A549 (cell line): Measurements from ENCODE around the gene ZNF423. TPM values are rescaled to one million over a fixed set of nuclear protein-coding genes. Genes with fewer than 3 reads are reported as not detected.

ENCODE experiments used
- ATAC-seq, 2 experiments: fragments of 200-7000 bp in 1 of 2; fragments of >200 bp in 1 of 2; cut with Nextera tagmentation in 1 of 2; cut with Tn5 transposase in 1 of 2; 3 replicates each; pipeline versions ENCODE4 v1.8.0 to v1.9.1; 2018 to 2020; ENCODE audit warnings: mild to moderate bottlenecking in 1 of 2, moderate library complexity in 1 of 2
- CTCF ChIA-PET: fragments of 300-600 bp; sonication (Branson Sonifier 250); formaldehyde crosslinking; extraction: SDS; loops from one replicate; lab custom pipeline; 2021; ENCODE audit warnings: antibody characterized with exemption, inconsistent platforms; lab: Yijun Ruan, JAX
- POLR2A ChIA-PET: fragments of 350-600 bp; formaldehyde crosslinking; extraction: SDS; loops from one replicate; lab custom pipeline; 2021; ENCODE audit warnings: antibody characterized with exemption, inconsistent platforms; lab: Yijun Ruan, JAX
- DNase-seq, 2 experiments: peaks; one replicate each; pipeline versions ENCODE4 v3.0.0 to v3.0.0-alpha.2; 2011 to 2016; ENCODE audit warnings: low read depth in 1 of 2, low spot score in 1 of 2
- FAIRE-seq: peaks from 2 replicates; lab custom pipeline; 2011; peaks lifted over from hg19 to GRCh38; lab: Jason Lieb, UNC
- H3K27ac ChIP-seq, 2 experiments: fragments of >200 bp; sonication (Bioruptor Twin); formaldehyde crosslinking; 3 replicates each; pipeline ENCODE4 v1.5.1; 2016 to 2017
- H3K4me1 ChIP-seq: fragments of >200 bp; sonication (Bioruptor Twin); formaldehyde crosslinking; 3 replicates; pipeline ENCODE4 v1.6.1; 2016
- H3K4me2 ChIP-seq: fragments of >200 bp; sonication (Bioruptor Twin); formaldehyde crosslinking; 3 replicates; pipeline ENCODE4 v1.6.1; 2016
- H3K4me3 ChIP-seq: fragments of >200 bp; sonication (Bioruptor Twin); formaldehyde crosslinking; 3 replicates; pipeline ENCODE4 v1.5.1; 2016
- H3K9me3 ChIP-seq: fragments of >200 bp; sonication (Bioruptor Twin); formaldehyde crosslinking; 3 replicates; pipeline ENCODE4 v1.6.1; 2016
- BHLHE40 ChIP-seq: IDR thresholded peaks from 2 replicates; pipeline ENCODE4 v1.6.1; 2012; ENCODE audit warnings: low read depth, low read length, inconsistent platforms
- CBX8 ChIP-seq: fragments of 200-600 bp; sonication (generic); IDR thresholded peaks from 2 replicates; pipeline ENCODE4 v1.6.1; 2016
- CHD4 ChIP-seq: fragments of 200-600 bp; sonication (generic); IDR thresholded peaks from 2 replicates; pipeline ENCODE4 v1.6.1; 2016; ENCODE audit warnings: antibody characterized with exemption, mild to moderate bottlenecking, borderline replicate concordance
- E2F6 ChIP-seq: IDR thresholded peaks from 2 replicates; pipeline ENCODE4 v1.6.1; 2012; ENCODE audit warnings: low read depth, borderline replicate concordance
- ELK1 ChIP-seq: fragments of 150-350 bp; IDR thresholded peaks from 2 replicates; pipeline ENCODE4 v1.6.1; 2014; ENCODE audit warnings: low read depth, mild to moderate bottlenecking, low read length
- FOSL2 ChIP-seq, 2 experiments: fragments of 450-650 bp in 1 of 2; fragments of >200 bp in 1 of 2; sonication (Bioruptor Twin) in 1 of 2; formaldehyde crosslinking; IDR thresholded peaks; 2 replicates each; pipeline versions ENCODE4 v1.5.0 to v1.6.1; 2016 to 2020; ENCODE audit warnings: mild to moderate bottlenecking in 1 of 2, moderate library complexity in 1 of 2
- HEYL ChIP-seq: fragments of 250-450 bp; sonication (Bioruptor Pico); IDR thresholded peaks from 2 replicates; pipeline ENCODE4 v1.8.0; 2021; ENCODE audit warnings: mild to moderate bottlenecking, moderate library complexity
- HOXA7 ChIP-seq: fragments of 250-450 bp; sonication (Bioruptor Pico); IDR thresholded peaks from 2 replicates; pipeline ENCODE4 v1.5.0; 2020; ENCODE audit warnings: mild to moderate bottlenecking, moderate library complexity
- HOXB5 ChIP-seq: fragments of 250-450 bp; sonication (Bioruptor Pico); IDR thresholded peaks from 2 replicates; pipeline ENCODE4 v1.5.0; 2020; ENCODE audit warnings: mild to moderate bottlenecking, moderate library complexity
- MAFK ChIP-seq: fragments of 450-650 bp; IDR thresholded peaks from 2 replicates; pipeline ENCODE4 v1.6.1; 2014; ENCODE audit not compliant: partially characterized antibody
- MAZ ChIP-seq: fragments of 150-350 bp; IDR thresholded peaks from 2 replicates; pipeline ENCODE4 v1.6.1; 2014; ENCODE audit warnings: antibody characterized with exemption, low read depth, low read length, borderline replicate concordance
- MYC ChIP-seq: IDR thresholded peaks from 2 replicates; pipeline ENCODE4 v1.6.1; 2012; ENCODE audit warnings: mild to moderate bottlenecking, inconsistent platforms, low read length, improper control_type of control experiment, borderline replicate concordance
- ZFP36 ChIP-seq: fragments of 450-650 bp; IDR thresholded peaks from 2 replicates; pipeline ENCODE4 v1.6.1; 2014; ENCODE audit warnings: borderline replicate concordance; ENCODE audit not compliant: partially characterized antibody
- WGBS: methylation state at CpG from one replicate; pipeline ENCODE4 v1.1.6; 2017; ENCODE audit errors: missing lambda C conversion rate; 5-methylcytosine and 5-hydroxymethylcytosine counted together
- polyA plus RNA-seq, 4 experiments: library from polyadenylated mRNA; depleted of rRNA in 3 of 4; stranded (reverse); fragments of >200 nt; fragmentation: RNase III in 1 of 4; extraction: RNeasy Plus Mini Kit Qiagen cat#74134 plus additional on column Dnase treatment in 1 of 4; gene quantifications; 2 replicates in 3 of 4; 3 replicates in 1 of 4; pipeline ENCODE4 v1.2.3, GENCODE V29; 2011 to 2017
- TF ChIP-seq, protein P1 (sequence below): fragments of >200 bp; sonication (Bioruptor Twin); formaldehyde crosslinking; IDR thresholded peaks from 3 replicates; pipeline ENCODE4 v1.5.1; 2016
- TF ChIP-seq, protein P2 (sequence below): fragments of 250-450 bp; sonication (Bioruptor Pico); IDR thresholded peaks from 2 replicates; pipeline ENCODE4 v1.5.0; 2020; ENCODE audit warnings: low read depth, mild to moderate bottlenecking, moderate library complexity

ZNF423 gene
- polyA plus RNA-seq, 2 of the 4 experiments (the other 2 are of a cell fraction), result 0.04 to 0.10 TPM

GRCh38 chr16:49822649-49823370 is 33.1 kb downstream of the ZNF423 start:
- CTCF ChIA-PET, result no interaction called here
- FAIRE-seq (no peak), DNase-seq (no peak), ATAC-seq (no peak)
- no peak overlapping the region for H3K4me2 ChIP-seq
- H3K4me1 ChIP-seq, result no peaks in the 10 kb centered on the region
- no peak overlapping the region for H3K27ac ChIP-seq
- H3K4me3 ChIP-seq, result no peak overlapping the region
- no peak for TF ChIP-seq CBX8
- TF ChIP-seq MYC, result no peak
- TF ChIP-seq FOSL2 (IDR thresholded peaks at IDR 0.05), result no peak
- no peak for TF ChIP-seq FOSL2 (CRISPR knock-in tag; IDR thresholded peaks at IDR 0.05)
- TF ChIP-seq, protein P1, sequence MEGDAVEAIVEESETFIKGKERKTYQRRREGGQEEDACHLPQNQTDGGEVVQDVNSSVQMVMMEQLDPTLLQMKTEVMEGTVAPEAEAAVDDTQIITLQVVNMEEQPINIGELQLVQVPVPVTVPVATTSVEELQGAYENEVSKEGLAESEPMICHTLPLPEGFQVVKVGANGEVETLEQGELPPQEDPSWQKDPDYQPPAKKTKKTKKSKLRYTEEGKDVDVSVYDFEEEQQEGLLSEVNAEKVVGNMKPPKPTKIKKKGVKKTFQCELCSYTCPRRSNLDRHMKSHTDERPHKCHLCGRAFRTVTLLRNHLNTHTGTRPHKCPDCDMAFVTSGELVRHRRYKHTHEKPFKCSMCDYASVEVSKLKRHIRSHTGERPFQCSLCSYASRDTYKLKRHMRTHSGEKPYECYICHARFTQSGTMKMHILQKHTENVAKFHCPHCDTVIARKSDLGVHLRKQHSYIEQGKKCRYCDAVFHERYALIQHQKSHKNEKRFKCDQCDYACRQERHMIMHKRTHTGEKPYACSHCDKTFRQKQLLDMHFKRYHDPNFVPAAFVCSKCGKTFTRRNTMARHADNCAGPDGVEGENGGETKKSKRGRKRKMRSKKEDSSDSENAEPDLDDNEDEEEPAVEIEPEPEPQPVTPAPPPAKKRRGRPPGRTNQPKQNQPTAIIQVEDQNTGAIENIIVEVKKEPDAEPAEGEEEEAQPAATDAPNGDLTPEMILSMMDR, result no peak
- no peak for TF ChIP-seq BHLHE40
- no peak for TF ChIP-seq ELK1
- TF ChIP-seq MAZ, result no peak
- TF ChIP-seq, protein P2, sequence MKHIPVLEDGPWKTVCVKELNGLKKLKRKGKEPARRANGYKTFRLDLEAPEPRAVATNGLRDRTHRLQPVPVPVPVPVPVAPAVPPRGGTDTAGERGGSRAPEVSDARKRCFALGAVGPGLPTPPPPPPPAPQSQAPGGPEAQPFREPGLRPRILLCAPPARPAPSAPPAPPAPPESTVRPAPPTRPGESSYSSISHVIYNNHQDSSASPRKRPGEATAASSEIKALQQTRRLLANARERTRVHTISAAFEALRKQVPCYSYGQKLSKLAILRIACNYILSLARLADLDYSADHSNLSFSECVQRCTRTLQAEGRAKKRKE, result no peak
- TF ChIP-seq ZFP36, result no peak
- no peak for TF ChIP-seq MAFK
- TF ChIP-seq HEYL, result no peak
- no peak for TF ChIP-seq CHD4
- TF ChIP-seq HOXB5, result no peak
- WGBS, result 33% methylated on average over 8 of the region's 8 CpGs
- POLR2A ChIA-PET, result no interaction called here
- no peaks in the 10 kb centered on the region for H3K9me3 ChIP-seq

DNA sequence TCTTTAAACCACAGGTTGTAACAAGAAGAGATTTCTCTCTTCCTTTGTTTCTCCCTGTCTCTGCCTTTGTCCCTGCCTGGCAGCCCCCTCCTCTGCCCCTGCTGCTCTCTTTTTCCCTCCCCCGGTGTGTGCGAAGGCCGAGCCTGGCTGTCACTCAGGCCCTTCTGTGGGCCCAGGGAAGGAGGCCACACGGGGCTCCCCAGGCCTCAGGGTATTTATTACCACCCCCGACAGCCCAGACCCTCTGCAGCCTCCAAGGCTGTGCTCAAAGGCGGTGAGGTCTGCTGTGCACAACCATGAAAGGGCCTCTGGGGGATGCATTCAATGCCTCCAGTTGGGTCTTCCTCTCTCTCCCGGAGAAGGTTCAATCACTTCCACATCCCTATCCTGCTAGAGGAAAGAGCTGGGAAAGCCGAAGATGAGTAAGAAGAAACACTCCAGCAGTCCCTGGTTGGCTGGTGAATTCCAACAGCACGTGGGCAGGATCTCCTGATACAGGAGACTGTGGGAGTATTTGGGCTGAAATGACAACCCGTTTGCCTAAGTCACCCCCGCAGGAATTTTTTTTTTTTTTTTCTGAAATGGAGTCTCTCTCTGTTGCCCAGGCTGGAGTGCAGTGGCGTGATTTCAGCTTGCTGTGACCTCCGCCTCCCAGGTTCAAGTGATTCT is 34.2 kb downstream of the ZNF423 start:
- POLR2A ChIA-PET, result no interaction called here
- 61% methylated on average over 13 of the region's 13 CpGs for WGBS
- no peaks in the 10 kb centered on the region for H3K4me1 ChIP-seq
- FAIRE-seq (no peak), ATAC-seq (no peak), DNase-seq (no peak)
- no peak overlapping the region for H3K27ac ChIP-seq
- H3K4me2 ChIP-seq, result no peak overlapping the region
- H3K4me3 ChIP-seq, result no peak overlapping the region
- CTCF ChIA-PET, result interaction anchor here (1.1 to 2.5 kb wide), 3 partner anchors 9 to 76 kb away, joined by 3 to 7 read pairs (median 3); no protein-coding TSS in a partner anchor
- TF ChIP-seq HOXA7 (CRISPR knock-in tag) (no peak), E2F6 (no peak)
- TF ChIP-seq, protein P1, result no peak
- H3K9me3 ChIP-seq, result no peaks in the 10 kb centered on the region
